Nephron (organoid): Measurements from ENCODE around the gene RTEL1.

Experiments used
- H3K27ac Mint-ChIP-seq, 3 experiments: 2 replicates each; pipeline ENCODE4 v1.8.0; 2020; ENCODE audit warnings: mixed read lengths in 3 of 3, mild to moderate bottlenecking in 2 of 3, moderate library complexity in 1 of 3
- H3K27me3 Mint-ChIP-seq: 2 replicates; pipeline ENCODE4 v1.8.0; 2021; ENCODE audit warnings: low read depth, mild to moderate bottlenecking, moderate library complexity, mixed read lengths
- H3K36me3 Mint-ChIP-seq: 2 replicates; pipeline ENCODE4 v1.8.0; 2020; ENCODE audit warnings: low read depth, mixed read lengths
- H3K4me1 Mint-ChIP-seq: 2 replicates; pipeline ENCODE4 v1.8.0; 2020; ENCODE audit warnings: mixed read lengths
- H3K4me3 Mint-ChIP-seq, 3 experiments: 2 replicates each; pipeline ENCODE4 v1.8.0; 2020; ENCODE audit warnings: mild to moderate bottlenecking in 3 of 3, mixed read lengths in 3 of 3, moderate library complexity in 2 of 3
- H3K9me3 Mint-ChIP-seq: 2 replicates; pipeline ENCODE4 v1.8.0; 2020; ENCODE audit warnings: mixed read lengths
- TF ChIP-seq, protein P1 (sequence below), 3 experiments: fragments of 200-600 bp; sonication (generic); IDR thresholded peaks; one replicate each; pipeline ENCODE4 v1.5.0; 2021; ENCODE audit warnings: antibody characterized with exemption in 3 of 3; ENCODE audit not compliant: unreplicated experiment in 3 of 3

RTEL1 gene

DNA sequence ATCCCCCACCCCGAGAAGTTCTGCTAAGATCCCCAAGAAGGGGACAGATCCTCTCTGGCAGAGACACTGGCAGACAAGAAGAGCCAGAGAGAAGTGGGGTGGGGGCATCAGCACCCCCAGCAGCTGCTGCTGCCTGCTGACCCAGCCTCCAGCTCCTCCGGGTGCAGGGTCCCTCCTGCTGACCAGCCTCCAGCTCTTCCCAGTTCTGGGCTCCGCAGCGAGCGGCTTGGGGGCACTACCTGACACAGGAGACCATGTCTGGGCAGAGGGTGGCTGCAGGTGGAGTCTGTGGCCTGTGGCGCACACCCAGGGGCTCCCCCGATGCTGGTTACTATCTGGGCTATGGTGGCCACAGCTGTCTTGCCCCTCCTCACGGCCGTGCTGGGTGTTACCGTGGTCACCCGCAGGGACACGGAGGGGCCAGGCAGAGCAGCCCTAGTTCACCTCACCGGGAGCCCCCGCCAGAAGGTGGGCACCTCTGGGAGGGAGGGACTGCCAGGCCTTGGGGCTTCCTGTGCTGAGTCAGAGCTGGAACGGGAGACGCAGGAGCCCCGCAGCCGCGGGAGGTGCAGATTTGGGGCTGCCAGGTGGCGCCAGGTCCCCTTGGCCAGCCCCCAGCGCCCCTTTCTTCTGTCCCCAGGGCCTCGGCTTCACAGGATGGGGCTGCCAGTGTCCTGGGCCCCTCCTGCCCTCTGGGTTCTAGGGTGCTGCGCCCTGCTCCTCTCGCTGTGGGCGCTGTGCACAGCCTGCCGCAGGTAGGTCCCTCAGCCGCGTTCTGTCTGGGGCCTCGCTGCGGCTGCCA is 79.0 kb downstream of the RTEL1 start:
- peaks cover 5% of the 10 kb centered on the region for H3K27me3 Mint-ChIP-seq
- H3K9me3 Mint-ChIP-seq: no peaks in the 10 kb centered on the region
- TF ChIP-seq, protein P1, sequence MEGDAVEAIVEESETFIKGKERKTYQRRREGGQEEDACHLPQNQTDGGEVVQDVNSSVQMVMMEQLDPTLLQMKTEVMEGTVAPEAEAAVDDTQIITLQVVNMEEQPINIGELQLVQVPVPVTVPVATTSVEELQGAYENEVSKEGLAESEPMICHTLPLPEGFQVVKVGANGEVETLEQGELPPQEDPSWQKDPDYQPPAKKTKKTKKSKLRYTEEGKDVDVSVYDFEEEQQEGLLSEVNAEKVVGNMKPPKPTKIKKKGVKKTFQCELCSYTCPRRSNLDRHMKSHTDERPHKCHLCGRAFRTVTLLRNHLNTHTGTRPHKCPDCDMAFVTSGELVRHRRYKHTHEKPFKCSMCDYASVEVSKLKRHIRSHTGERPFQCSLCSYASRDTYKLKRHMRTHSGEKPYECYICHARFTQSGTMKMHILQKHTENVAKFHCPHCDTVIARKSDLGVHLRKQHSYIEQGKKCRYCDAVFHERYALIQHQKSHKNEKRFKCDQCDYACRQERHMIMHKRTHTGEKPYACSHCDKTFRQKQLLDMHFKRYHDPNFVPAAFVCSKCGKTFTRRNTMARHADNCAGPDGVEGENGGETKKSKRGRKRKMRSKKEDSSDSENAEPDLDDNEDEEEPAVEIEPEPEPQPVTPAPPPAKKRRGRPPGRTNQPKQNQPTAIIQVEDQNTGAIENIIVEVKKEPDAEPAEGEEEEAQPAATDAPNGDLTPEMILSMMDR (IDR thresholded peaks at IDR 0.05; ENCODE audit: unreplicated experiment in 3 of 3): no peak
- H3K4me3 Mint-ChIP-seq: no peak overlapping the region
- H3K27ac Mint-ChIP-seq: no peak overlapping the region
- H3K4me1 Mint-ChIP-seq: no peaks in the 10 kb centered on the region
- H3K36me3 Mint-ChIP-seq: peaks cover 18% of the 10 kb centered on the region

DNA sequence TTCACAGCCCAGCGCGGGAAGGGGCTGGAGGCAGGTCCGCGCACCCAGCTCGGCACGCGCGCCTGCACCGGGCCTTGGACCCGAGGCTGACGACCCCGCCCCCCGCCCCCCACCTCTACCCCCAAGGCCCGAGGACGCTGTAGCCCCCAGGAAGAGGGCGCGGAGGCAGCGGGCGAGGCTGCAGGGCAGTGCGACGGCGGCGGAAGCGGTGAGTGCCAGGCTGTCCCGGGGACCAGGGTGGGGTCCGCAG is 79.5 kb downstream of the RTEL1 start:
- TF ChIP-seq, protein P1 (IDR thresholded peaks at IDR 0.05; ENCODE audit: unreplicated experiment in 3 of 3): no peak
- H3K4me1 Mint-ChIP-seq: no peaks in the 10 kb centered on the region
- H3K27ac Mint-ChIP-seq: no peak overlapping the region
- H3K36me3 Mint-ChIP-seq: peaks cover 18% of the 10 kb centered on the region
- no peak overlapping the region for H3K4me3 Mint-ChIP-seq
- no peaks in the 10 kb centered on the region for H3K9me3 Mint-ChIP-seq
- H3K27me3 Mint-ChIP-seq: peaks cover 5% of the 10 kb centered on the region

DNA sequence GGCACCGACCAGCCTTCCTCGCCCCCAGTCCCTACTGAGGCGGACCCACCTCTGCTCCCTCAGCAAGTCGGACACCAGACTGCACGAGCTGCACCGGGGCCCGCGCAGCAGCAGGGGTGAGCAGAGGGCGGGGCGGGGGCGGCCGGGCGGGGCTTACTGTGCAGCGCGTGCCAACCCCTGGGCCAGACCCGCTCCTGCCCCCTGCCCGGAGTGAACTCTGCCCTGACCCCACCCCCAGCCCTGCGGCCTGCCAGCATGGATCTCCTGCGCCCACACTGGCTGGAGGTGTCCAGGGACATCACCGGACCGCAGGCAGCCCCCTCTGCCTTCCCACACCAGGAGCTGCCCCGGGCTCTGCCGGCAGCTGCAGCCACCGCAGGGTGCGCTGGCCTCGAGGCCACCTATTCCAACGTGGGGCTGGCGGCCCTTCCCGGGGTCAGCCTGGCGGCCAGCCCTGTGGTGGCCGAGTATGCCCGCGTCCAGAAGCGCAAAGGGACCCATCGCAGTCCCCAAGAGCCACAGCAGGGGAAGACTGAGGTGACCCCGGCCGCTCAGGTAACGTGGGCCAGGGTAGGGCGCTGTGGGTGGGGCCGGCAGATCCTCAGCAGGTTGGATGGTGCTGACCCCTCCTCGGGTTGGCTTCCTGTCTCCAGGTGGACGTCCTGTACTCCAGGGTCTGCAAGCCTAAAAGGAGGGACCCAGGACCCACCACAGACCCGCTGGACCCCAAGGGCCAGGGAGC is 80.0 kb downstream of the RTEL1 start:
- no peaks in the 10 kb centered on the region for H3K9me3 Mint-ChIP-seq
- no peaks in the 10 kb centered on the region for H3K4me1 Mint-ChIP-seq

DNA sequence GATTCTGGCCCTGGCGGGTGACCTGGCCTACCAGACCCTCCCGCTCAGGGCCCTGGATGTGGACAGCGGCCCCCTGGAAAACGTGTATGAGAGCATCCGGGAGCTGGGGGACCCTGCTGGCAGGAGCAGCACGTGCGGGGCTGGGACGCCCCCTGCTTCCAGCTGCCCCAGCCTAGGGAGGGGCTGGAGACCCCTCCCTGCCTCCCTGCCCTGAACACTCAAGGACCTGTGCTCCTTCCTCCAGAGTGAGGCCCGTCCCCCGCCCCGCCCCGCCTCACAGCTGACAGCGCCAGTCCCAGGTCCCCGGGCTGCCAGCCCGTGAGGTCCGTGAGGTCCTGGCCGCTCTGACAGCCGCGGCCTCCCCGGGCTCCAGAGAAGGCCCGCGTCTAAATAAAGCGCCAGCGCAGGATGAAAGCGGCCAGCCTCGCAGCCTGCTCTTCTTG is 80.6 kb downstream of the RTEL1 start:
- peak overlapping the region in 1 of 3 experiments; percentile 11 for H3K4me3 Mint-ChIP-seq
- peaks cover 5% of the 10 kb centered on the region for H3K27me3 Mint-ChIP-seq
- no peaks in the 10 kb centered on the region for H3K9me3 Mint-ChIP-seq
- H3K36me3 Mint-ChIP-seq: peaks cover 20% of the 10 kb centered on the region
- no peaks in the 10 kb centered on the region for H3K4me1 Mint-ChIP-seq
- no peak overlapping the region for H3K27ac Mint-ChIP-seq
- TF ChIP-seq, protein P1 (IDR thresholded peaks at IDR 0.05; ENCODE audit: unreplicated experiment in 3 of 3): no peak

More for the DNA sequence above, 80.0 kb downstream of the RTEL1 start:
- no peak overlapping the region for H3K27ac Mint-ChIP-seq
- H3K36me3 Mint-ChIP-seq: peaks cover 18% of the 10 kb centered on the region
- TF ChIP-seq, protein P1 (IDR thresholded peaks at IDR 0.05; ENCODE audit: unreplicated experiment in 3 of 3): no peak
- H3K4me3 Mint-ChIP-seq: peak overlapping the region in 1 of 3 experiments; percentile 27
- peaks cover 5% of the 10 kb centered on the region for H3K27me3 Mint-ChIP-seq

DNA sequence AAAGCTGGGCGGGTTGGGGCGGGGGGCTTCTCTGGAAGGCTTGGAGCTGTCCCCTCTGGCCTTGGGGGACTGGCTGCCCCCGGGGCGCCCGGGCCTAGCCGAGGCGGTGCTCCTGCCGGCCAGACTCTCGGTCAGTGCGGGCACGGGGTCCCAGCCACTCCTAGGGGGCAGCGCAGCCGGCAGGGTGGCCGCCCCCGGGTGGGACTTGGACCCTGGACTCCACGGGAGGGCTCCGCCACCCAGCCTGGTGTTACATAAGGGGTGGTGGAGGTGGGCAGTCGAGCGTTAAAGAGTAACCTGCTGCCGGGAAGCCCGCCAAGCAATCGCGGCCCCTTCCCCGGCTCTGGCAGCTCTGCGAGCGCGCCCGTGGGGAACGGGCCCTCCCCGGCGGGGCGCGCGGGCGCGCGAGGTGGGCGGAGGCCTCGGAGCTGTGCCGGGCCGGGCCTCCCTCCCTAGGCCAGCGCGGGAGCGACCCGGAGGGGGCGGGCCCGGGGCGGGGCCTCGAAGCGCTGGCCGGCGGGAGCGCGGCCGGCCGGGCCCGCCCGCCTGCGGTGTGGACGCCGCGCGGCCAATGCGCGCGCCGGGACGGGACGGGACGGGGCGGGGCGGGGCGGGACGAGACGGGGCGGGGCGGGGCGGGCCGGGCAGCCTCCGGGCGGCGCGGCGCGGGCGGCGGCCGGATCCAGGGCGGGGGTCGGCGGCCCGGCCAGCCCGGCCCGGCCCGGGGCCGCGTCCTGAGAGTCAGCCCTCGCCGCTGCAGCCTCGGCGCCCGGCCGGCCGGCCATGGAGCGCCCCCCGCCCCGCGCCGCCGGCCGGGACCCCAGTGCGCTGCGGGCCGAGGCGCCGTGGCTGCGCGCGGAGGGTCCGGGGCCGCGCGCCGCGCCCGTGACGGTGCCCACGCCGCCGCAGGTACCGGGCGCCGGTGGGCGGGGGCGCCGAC is 81.3 kb downstream of the RTEL1 start, which contains the start of gene SLC2A4RG:
TSS of gene SLC2A4RG (plus strand) at position 647 of the 940 bp plus-strand sequence. CDS start at position 784, 137 bp downstream.
- TF ChIP-seq, protein P1 (IDR thresholded peaks at IDR 0.05; ENCODE audit: unreplicated experiment in 3 of 3): no peak
- Mint-ChIP-seq H3K9me3 (no peaks in the 10 kb centered on the region), H3K27ac (peak within 1 kb of the TSS in 1 of 3 experiments; percentile 77), H3K36me3 (peaks cover 17% of the 10 kb centered on the region), H3K4me1 (no peaks in the 10 kb centered on the region), H3K27me3 (peaks cover 5% of the 10 kb centered on the region), H3K4me3 (peak within 1 kb of the TSS; percentile 80 to 84 (median 82))
